Measurements from ENCODE around the gene FN3KRP. TPM values are rescaled to one million over a fixed set of nuclear protein-coding genes. Genes with fewer than 3 reads are reported as not detected.
A peak's percentile ranks its signal among the peaks of the same experiment; 100 is the strongest.

The FN3KRP gene
- total and polyA plus RNA-seq, 2 of the 13 experiments (the other 11 are each of a cell fraction or from before 2014, with no cell fraction given) = 22.4 to 28.2 TPM

GRCh38 chr17:82698974-82699442 lies 17.5 kb upstream of the FN3KRP start (continued):
- no peak for TF ChIP-seq ZNF784 (CRISPR knock-in tag; IDR thresholded peaks at IDR 0.05; ENCODE audit: borderline replicate concordance)
- TF ChIP-seq ZFP37 (CRISPR knock-in tag; IDR thresholded peaks at IDR 0.05; ENCODE audit: borderline replicate concordance) = no peak
- no peak for TF ChIP-seq FLYWCH1 (CRISPR knock-in tag; IDR thresholded peaks at IDR 0.05)
- TF ChIP-seq U2AF1 (optimal IDR thresholded peaks at IDR 0.05; ENCODE audit: low read depth, low read length) = no peak
- no peak for TF ChIP-seq MAF1 (CRISPR knock-in tag; IDR thresholded peaks at IDR 0.05; ENCODE audit: borderline replicate concordance)
- no peak for TF ChIP-seq ZNF558 (CRISPR knock-in tag; IDR thresholded peaks at IDR 0.05; ENCODE audit: borderline replicate concordance)
- TF ChIP-seq ZNF513 (CRISPR knock-in tag; conservative IDR thresholded peaks at IDR 0.05) = no peak
- TF ChIP-seq ZNF234 (CRISPR knock-in tag; conservative IDR thresholded peaks at IDR 0.05) = no peak
- no peak for TF ChIP-seq SOX13 (IDR thresholded peaks at IDR 0.05)
- no peak for TF ChIP-seq SOX13 (CRISPR knock-in tag; conservative IDR thresholded peaks at IDR 0.05 in 1 of 2, IDR thresholded peaks at IDR 0.05 in 1 of 2)
- TF ChIP-seq TERF1 (CRISPR knock-in tag; IDR thresholded peaks at IDR 0.05) = 0 out of 2 replicates have a peak, but pooled peaks have one; percentile 28
- TF ChIP-seq NFKB2 (CRISPR knock-in tag; IDR thresholded peaks at IDR 0.05; ENCODE audit: borderline replicate concordance) = no peak
- TF ChIP-seq HNRNPK (IDR thresholded peaks at IDR 0.05; ENCODE audit: low read depth, low read length, poor library complexity, severe bottlenecking) = peak; percentile 72
- TF ChIP-seq MEIS1 (CRISPR knock-in tag; IDR thresholded peaks at IDR 0.05; ENCODE audit: borderline replicate concordance) = no peak
- TF ChIP-seq THAP11 (CRISPR knock-in tag; IDR thresholded peaks at IDR 0.05) = no peak
- no peak for TF ChIP-seq ZFP1 (CRISPR knock-in tag; IDR thresholded peaks at IDR 0.05)
- TF ChIP-seq SIN3B (IDR thresholded peaks at IDR 0.05; ENCODE audit: low read length) = no peak
- no peak for TF ChIP-seq FOSL1 (CRISPR knock-in tag; IDR thresholded peaks at IDR 0.05; ENCODE audit: borderline replicate concordance)
- peak; percentile 26; the same call in 1 of the 2 replicates for TF ChIP-seq FOXC1 (CRISPR knock-in tag; IDR thresholded peaks at IDR 0.05; ENCODE audit: borderline replicate concordance)
- no peak; the same call in 1 of the 2 replicates for TF ChIP-seq ZNF501 (CRISPR knock-in tag; IDR thresholded peaks at IDR 0.05)
- TF ChIP-seq POGK (CRISPR knock-in tag; conservative IDR thresholded peaks at IDR 0.05) = no peak
- TF ChIP-seq TMF1 (CRISPR knock-in tag; IDR thresholded peaks at IDR 0.05; ENCODE audit: low read depth) = no peak
- TF ChIP-seq ZNF430 (CRISPR knock-in tag; IDR thresholded peaks at IDR 0.05) = no peak
- TF ChIP-seq ZNF256 (CRISPR knock-in tag; conservative IDR thresholded peaks at IDR 0.05) = no peak
- no peak for TF ChIP-seq HNRNPLL (IDR thresholded peaks at IDR 0.05; ENCODE audit: low read depth, low read length, poor library complexity, severe bottlenecking)
